GM19467 (cell line): ENCODE results near the gene DELE1.

Experiments
- ATAC-seq: cut with Tn5 transposase; IDR thresholded peaks from one replicate; pipeline ENCODE4 v1.9.1; 2021; ENCODE audit warnings: mild to moderate bottlenecking, moderate library complexity; ENCODE audit not compliant: unreplicated experiment

The DELE1 gene

GRCh38 chr5:141923448-141924313 is at the start of gene DELE1:
DELE1 (plus strand) TSS chr5:141923871; CDS start chr5:141923942, 71 bp downstream.
- peak; percentile 97 for ATAC-seq

GRCh38 chr5:141873933-141874261 is 49.8 kb upstream of the DELE1 start:
- ATAC-seq: no peak

- no peak for ATAC-seq
These were observed 49.3 kb upstream of the DELE1 start for GRCh38 chr5:141874262-141874964.

GRCh38 chr5:141875022-141875740 is 48.5 kb upstream of the DELE1 start:
- no peak for ATAC-seq

GRCh38 chr5:141875795-141876627 is 47.7 kb upstream of the DELE1 start:
- no peak for ATAC-seq

GRCh38 chr5:141876628-141877355 is 46.9 kb upstream of the DELE1 start:
- no peak for ATAC-seq

- ATAC-seq: no peak
These were observed 46.1 kb upstream of the DELE1 start for GRCh38 chr5:141877356-141878185.

GRCh38 chr5:141878186-141878710 is 45.4 kb upstream of the DELE1 start, which contains the start of gene PCDH1:
PCDH1 (minus strand) TSS chr5:141878410; CDS start chr5:141878262, 148 bp downstream.
- no peak for ATAC-seq

- ATAC-seq: peak; percentile 80
These were observed 44.8 kb upstream of the DELE1 start for GRCh38 chr5:141878711-141879425.

GRCh38 chr5:141879426-141879759 is 44.3 kb upstream of the DELE1 start:
- ATAC-seq: no peak

- ATAC-seq: no peak
These were observed 43.5 kb upstream of the DELE1 start for GRCh38 chr5:141879941-141880738.

GRCh38 chr5:141880961-141881801 is 42.5 kb upstream of the DELE1 start:
- ATAC-seq: no peak

GRCh38 chr5:141881886-141882285 is 41.8 kb upstream of the DELE1 start:
- ATAC-seq: no peak

GRCh38 chr5:141882594-141883183 is 41.0 kb upstream of the DELE1 start:
- ATAC-seq: no peak

- no peak for ATAC-seq
These were observed 40.3 kb upstream of the DELE1 start for GRCh38 chr5:141883184-141883891.
